ENCODE measurements around the gene FNDC3B. TPM values are rescaled to one million over a fixed set of nuclear protein-coding genes. Genes with fewer than 3 reads are reported as not detected.
"Not testable (repeated sequence)": the region's sequence is repeated elsewhere in the genome, so short reads cannot be mapped to it uniquely, and the experiment has no call there.

FNDC3B gene
- total RNA-seq, 4 donors from 2014 or later = 114 to 217 (median 164) TPM

- no peak for ATAC-seq (ENCODE audit: low FRiP score)
- TF ChIP-seq CTCF (IDR thresholded peaks at IDR 0.05) = no peak
Measured at GRCh38 chr3:172254542-172254941, 215.2 kb downstream of the FNDC3B start.

GRCh38 chr3:172255321-172255720, 215.9 kb downstream of the FNDC3B start:
- DNase-seq (ENCODE audit: low spot score); ATAC-seq (ENCODE audit: low FRiP score): not testable (repeated sequence)

More at GRCh38 chr3:172254542-172254941, 215.2 kb downstream of the FNDC3B start:
- DNase-seq (ENCODE audit: low spot score) = no peak

- TF ChIP-seq CTCF (IDR thresholded peaks at IDR 0.05) = no peak
- no peak for DNase-seq (ENCODE audit: low spot score)
- ATAC-seq (ENCODE audit: low FRiP score) = no peak
Measured at GRCh38 chr3:172256101-172256734, 216.8 kb downstream of the FNDC3B start.

GRCh38 chr3:172257648-172258400, 218.4 kb downstream of the FNDC3B start:
- no peak for TF ChIP-seq CTCF (IDR thresholded peaks at IDR 0.05)
- no peak for DNase-seq (ENCODE audit: low spot score)
- no peak for ATAC-seq (ENCODE audit: low FRiP score)

GRCh38 chr3:172258624-172259023, 219.2 kb downstream of the FNDC3B start:
- TF ChIP-seq CTCF (IDR thresholded peaks at IDR 0.05) = no peak
- DNase-seq (ENCODE audit: low spot score) (no peak), ATAC-seq (ENCODE audit: low FRiP score) (no peak)

GRCh38 chr3:172259111-172259541, 219.7 kb downstream of the FNDC3B start:
- ATAC-seq (ENCODE audit: low FRiP score) (no peak), DNase-seq (ENCODE audit: low spot score) (no peak)
- no peak for TF ChIP-seq CTCF (IDR thresholded peaks at IDR 0.05)

GRCh38 chr3:172259726-172260248, 220.4 kb downstream of the FNDC3B start:
- TF ChIP-seq CTCF (IDR thresholded peaks at IDR 0.05) = no peak
- no peak for DNase-seq (ENCODE audit: low spot score)
- no peak for ATAC-seq (ENCODE audit: low FRiP score)

Measured in omental fat pad (tissue), 4 donors.